ENCODE measurements around the gene KLHL20. TPM values are rescaled to one million over a fixed set of nuclear protein-coding genes. Genes with fewer than 3 reads are reported as not detected.
"Not testable (repeated sequence)": the region's sequence is repeated elsewhere in the genome, so short reads cannot be mapped to it uniquely, and the experiment has no call there.

The KLHL20 gene
- total RNA-seq, 1 experiment from 2014 or later: 36.7 TPM

GRCh38 chr1:173715538-173715844 lies 710 bp downstream of the KLHL20 start:
- peaks cover 15% of the 10 kb centered on the region for H3K36me3 Mint-ChIP-seq (ENCODE audit: insufficient read depth, unreplicated experiment)
- POLR2A ChIA-PET: interaction anchor here (0.6 to 5.2 kb wide), 45 partner anchors 10 to 1183 kb away, joined by 3 to 181 read pairs (median 6); partner anchors contain the start of genes CENPL, DARS2, GAS5 and PRDX6
- peak overlapping the region; percentile 87 for H3K27ac Mint-ChIP-seq (ENCODE audit: low read depth, unreplicated experiment)
- intact Hi-C loops (cut with micrococcal nuclease): loop anchor here (1.0 to 10.0 kb wide), 2 partner anchors 211 to 284 kb away; no protein-coding TSS in a partner anchor
- TF ChIP-seq CTCF (IDR thresholded peaks at IDR 0.05; ENCODE audit: unreplicated experiment): no peak
- BruUV-seq (replicated peaks): no TSS peak
- CTCF ChIA-PET: interaction anchor here (0.6 to 2.0 kb wide), 15 partner anchors 8 to 286 kb away, joined by 3 to 10 read pairs (median 4); partner anchors contain the start of genes DARS2 and PRDX6
- H3K4me1 Mint-ChIP-seq (ENCODE audit: insufficient read depth, unreplicated experiment): peaks cover 12% of the 10 kb centered on the region
- H3K4me3 Mint-ChIP-seq (ENCODE audit: unreplicated experiment): peak overlapping the region; percentile 80
- no peaks in the 10 kb centered on the region for H3K9me3 Mint-ChIP-seq (ENCODE audit: unreplicated experiment)
- DNase-seq (ENCODE audit: unreplicated experiment): no peak
- H3K27me3 Mint-ChIP-seq (ENCODE audit: insufficient read depth, unreplicated experiment): peaks cover 12% of the 10 kb centered on the region

GRCh38 chr1:173717238-173717637 lies 2.5 kb downstream of the KLHL20 start:
- peak; percentile 5 for DNase-seq (ENCODE audit: unreplicated experiment)
- H3K4me3 Mint-ChIP-seq (ENCODE audit: unreplicated experiment): peak overlapping the region; percentile 40
- H3K36me3 Mint-ChIP-seq (ENCODE audit: insufficient read depth, unreplicated experiment): peaks cover 31% of the 10 kb centered on the region
- ChIA-PET CTCF (interaction anchor here (0.6 to 1.6 kb wide), 8 partner anchors 108 to 1271 kb away, joined by 3 to 6 read pairs (median 3); no protein-coding TSS in a partner anchor), POLR2A (interaction anchor here (0.6 to 5.2 kb wide), 9 partner anchors 31 to 287 kb away, joined by 3 to 181 read pairs (median 7); partner anchors contain the start of genes CENPL, DARS2, PRDX6 and ZBTB37)
- peaks cover 15% of the 10 kb centered on the region for H3K4me1 Mint-ChIP-seq (ENCODE audit: insufficient read depth, unreplicated experiment)
- no peak overlapping the region for H3K27ac Mint-ChIP-seq (ENCODE audit: low read depth, unreplicated experiment)
- intact Hi-C loops (cut with micrococcal nuclease): loop anchor here (10.0 kb wide), 1 partner anchor 212 kb away; no protein-coding TSS in a partner anchor
- TF ChIP-seq CTCF (IDR thresholded peaks at IDR 0.05; ENCODE audit: unreplicated experiment): no peak
- BruUV-seq (replicated peaks): no TSS peak
- H3K9me3 Mint-ChIP-seq (ENCODE audit: unreplicated experiment): no peaks in the 10 kb centered on the region
- no peaks in the 10 kb centered on the region for H3K27me3 Mint-ChIP-seq (ENCODE audit: insufficient read depth, unreplicated experiment)

GRCh38 chr1:173731331-173731730 lies 16.6 kb downstream of the KLHL20 start:
- CTCF ChIA-PET; H3K27ac Mint-ChIP-seq (ENCODE audit: low read depth, unreplicated experiment); H3K4me1 Mint-ChIP-seq (ENCODE audit: insufficient read depth, unreplicated experiment); H3K4me3 Mint-ChIP-seq (ENCODE audit: unreplicated experiment); DNase-seq (ENCODE audit: unreplicated experiment); intact Hi-C loops (cut with micrococcal nuclease); POLR2A ChIA-PET; BruUV-seq (replicated peaks); H3K9me3 Mint-ChIP-seq (ENCODE audit: unreplicated experiment); H3K27me3 Mint-ChIP-seq (ENCODE audit: insufficient read depth, unreplicated experiment): not testable (repeated sequence)
- H3K36me3 Mint-ChIP-seq (ENCODE audit: insufficient read depth, unreplicated experiment): peaks cover 54% of the 10 kb centered on the region

GRCh38 chr1:173733912-173734311 lies 19.1 kb downstream of the KLHL20 start:
- POLR2A ChIA-PET: interaction anchor here (0.7 to 1.9 kb wide), 3 partner anchors 9 to 256 kb away, joined by 3 to 10 read pairs (median 3); no protein-coding TSS in a partner anchor
- no TSS peak for BruUV-seq (replicated peaks)
- H3K4me1 Mint-ChIP-seq (ENCODE audit: insufficient read depth, unreplicated experiment): no peaks in the 10 kb centered on the region

GRCh38 chr1:173736104-173736503 lies 21.3 kb downstream of the KLHL20 start:
- H3K27ac Mint-ChIP-seq (ENCODE audit: low read depth, unreplicated experiment); DNase-seq (ENCODE audit: unreplicated experiment); H3K4me1 Mint-ChIP-seq (ENCODE audit: insufficient read depth, unreplicated experiment); H3K4me3 Mint-ChIP-seq (ENCODE audit: unreplicated experiment); intact Hi-C loops (cut with micrococcal nuclease); H3K27me3 Mint-ChIP-seq (ENCODE audit: insufficient read depth, unreplicated experiment); POLR2A ChIA-PET; BruUV-seq (replicated peaks); H3K9me3 Mint-ChIP-seq (ENCODE audit: unreplicated experiment): not testable (repeated sequence)
- CTCF ChIA-PET: interaction anchor here (0.6 kb wide), 1 partner anchor 13 kb away, joined by 3 read pairs; no protein-coding TSS in a partner anchor
- H3K36me3 Mint-ChIP-seq (ENCODE audit: insufficient read depth, unreplicated experiment): peaks cover 73% of the 10 kb centered on the region

More at GRCh38 chr1:173733912-173734311, 19.1 kb downstream of the KLHL20 start:
- no peak for DNase-seq (ENCODE audit: unreplicated experiment)
- intact Hi-C loops (cut with micrococcal nuclease): no loop called here
- no peak overlapping the region for H3K4me3 Mint-ChIP-seq (ENCODE audit: unreplicated experiment)
- no peaks in the 10 kb centered on the region for H3K27me3 Mint-ChIP-seq (ENCODE audit: insufficient read depth, unreplicated experiment)
- CTCF ChIA-PET: interaction anchor here (0.8 to 1.9 kb wide), 2 partner anchors 11 to 328 kb away, joined by 4 to 6 read pairs; no protein-coding TSS in a partner anchor
- H3K36me3 Mint-ChIP-seq (ENCODE audit: insufficient read depth, unreplicated experiment): peaks cover 58% of the 10 kb centered on the region
- H3K9me3 Mint-ChIP-seq (ENCODE audit: unreplicated experiment): no peaks in the 10 kb centered on the region
- H3K27ac Mint-ChIP-seq (ENCODE audit: low read depth, unreplicated experiment): no peak overlapping the region
- TF ChIP-seq CTCF (IDR thresholded peaks at IDR 0.05; ENCODE audit: unreplicated experiment): no peak

Data from MCF 10A (cell line).